HL-60/S4 treated with phorbol 12-myristate 13-acetate at 8.2 ng/mL for 4 days and 3 days (cell line): Measurements from ENCODE around the gene SCN4A.
"Not testable (repeated sequence)": the region's sequence is repeated elsewhere in the genome, so short reads cannot be mapped to it uniquely, and the experiment has no call there.

ENCODE experiments used
- in situ Hi-C: fragments of 300-500 bp; cut with MboI; formaldehyde crosslinking; loops from 2 replicates; pipeline ENCODE4 v1.15.0; 2022; ENCODE audit warnings: low sequenced_read_pairs

The SCN4A gene

DNA sequence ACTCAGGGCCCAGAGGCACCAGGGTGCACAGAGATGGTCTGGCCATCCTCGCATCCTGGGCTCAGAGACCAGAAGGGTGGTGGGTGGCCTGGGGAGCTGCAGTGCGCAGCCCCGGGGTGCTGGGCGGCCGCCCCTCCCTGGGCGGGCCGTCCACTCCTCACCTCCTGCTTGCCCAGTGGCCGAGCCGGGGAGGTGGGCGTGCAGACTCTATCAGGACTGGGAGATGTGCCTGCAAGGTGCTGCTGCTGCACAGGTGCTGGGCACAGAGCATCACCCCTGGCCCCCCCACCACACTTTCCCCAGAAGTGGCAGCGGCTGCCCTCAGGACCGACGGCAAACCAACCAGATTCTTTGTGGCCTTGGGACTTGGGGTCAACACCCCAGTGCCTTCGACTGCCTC lies at the start of gene SCN4A:
SCN4A (minus strand) TSS at position 123 of the 400 bp plus-strand sequence; CDS start at position 46, 77 bp downstream.
- in situ Hi-C loops: no loop called here

- in situ Hi-C loops: no loop called here
Measured at GRCh38 chr17:64020056-64020766, 47.5 kb upstream of the SCN4A start, which contains the start of gene ICAM2. ICAM2 (minus strand) TSS chr17:64020633; CDS start chr17:64006691, 13,942 bp downstream.

GRCh38 chr17:64019551-64019961 lies 46.8 kb upstream of the SCN4A start:
- in situ Hi-C loops: not testable (repeated sequence)

- in situ Hi-C loops: no loop called here
Measured at GRCh38 chr17:64017381-64017980, 44.8 kb upstream of the SCN4A start.

DNA sequence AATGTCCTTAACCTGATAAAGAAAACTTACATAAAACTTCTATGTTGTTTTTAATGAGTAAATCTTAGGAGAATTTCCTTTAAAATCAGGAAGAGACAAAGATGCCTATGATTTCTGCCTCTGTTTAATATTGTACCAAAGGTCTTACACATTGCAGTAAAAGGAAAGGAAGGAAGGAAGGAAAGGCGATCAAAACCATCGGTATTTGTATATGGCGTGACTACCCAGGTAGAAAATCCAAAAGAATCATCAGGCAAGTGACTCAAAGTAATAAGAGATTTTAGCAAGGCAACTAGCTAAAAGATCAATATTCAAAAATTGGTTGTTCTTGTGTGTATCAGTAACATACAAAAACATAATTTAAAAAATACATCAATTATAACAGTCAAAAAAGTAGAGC lies 44.3 kb upstream of the SCN4A start:
- in situ Hi-C loops: no loop called here

DNA sequence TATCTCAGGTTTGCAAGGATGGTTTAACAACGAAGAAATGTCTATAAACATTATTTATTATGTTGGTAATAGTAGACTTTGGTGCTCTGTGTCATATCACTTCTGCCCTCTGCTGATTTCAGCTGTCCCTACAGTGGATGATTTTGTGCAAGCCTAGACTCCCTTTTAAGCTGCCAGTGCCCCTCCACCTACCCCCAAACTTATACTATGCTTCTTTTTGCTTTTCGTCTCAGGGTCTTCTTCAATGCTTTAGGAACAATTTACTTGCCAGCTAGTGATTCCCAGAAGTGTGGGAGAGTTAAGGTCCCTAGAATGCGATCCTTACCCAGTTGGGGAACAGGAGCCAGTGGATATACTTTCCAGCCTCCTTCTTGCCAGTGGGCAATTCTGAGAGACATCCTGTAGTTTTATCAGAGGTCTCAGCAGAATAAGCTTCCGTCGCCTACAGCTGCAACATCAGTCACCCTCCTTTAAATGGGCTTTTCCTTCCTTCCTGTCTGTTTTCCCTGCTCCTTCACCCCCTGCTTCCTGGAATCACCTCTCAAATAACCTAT lies 43.6 kb upstream of the SCN4A start:
- in situ Hi-C loops: no loop called here

DNA sequence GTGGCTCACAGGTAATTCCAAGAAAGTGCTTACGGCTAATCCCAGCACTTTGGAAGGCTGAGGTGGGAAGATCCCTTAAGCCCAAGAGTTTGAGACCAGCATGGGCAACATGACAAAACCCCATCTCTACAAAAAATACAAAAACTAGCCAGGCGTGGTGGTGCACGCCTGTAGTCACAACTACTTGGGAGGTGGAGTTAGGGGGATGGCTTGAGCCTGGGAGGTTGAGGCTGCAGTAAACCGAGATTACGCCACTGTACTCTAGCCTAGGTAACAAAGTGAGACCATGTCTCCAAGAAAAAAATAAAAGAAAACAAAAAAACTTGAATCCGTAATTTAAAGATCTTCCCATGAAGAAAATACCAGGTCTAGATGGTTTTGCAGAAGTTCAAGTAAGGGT lies 42.7 kb upstream of the SCN4A start:
- in situ Hi-C loops: no loop called here

- in situ Hi-C loops: no loop called here
Measured at GRCh38 chr17:64009571-64010402, 37.1 kb upstream of the SCN4A start.

DNA sequence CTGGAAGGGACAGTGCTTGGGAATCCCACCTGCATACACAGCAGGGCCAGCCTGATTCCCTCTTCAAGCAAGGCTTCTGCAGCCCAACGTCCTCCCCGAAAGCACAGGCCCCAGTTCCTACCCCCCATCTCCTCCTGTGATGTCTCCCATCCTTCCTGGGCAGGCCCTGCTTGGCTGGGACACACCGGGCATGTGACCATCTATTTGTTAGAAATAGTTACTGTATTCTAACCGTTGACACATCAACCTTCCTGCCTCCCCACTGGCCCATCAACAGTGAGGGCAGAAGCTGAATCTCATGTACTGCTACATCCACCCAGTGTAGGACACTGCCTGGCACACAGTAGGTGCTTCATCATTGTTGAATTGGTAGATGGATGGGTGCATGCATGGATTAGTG lies 36.1 kb upstream of the SCN4A start:
- in situ Hi-C loops: no loop called here

- in situ Hi-C loops: no loop called here
Measured at GRCh38 chr17:64008346-64008745, 35.6 kb upstream of the SCN4A start.

- in situ Hi-C loops: no loop called here
Measured at GRCh38 chr17:64007838-64008282, 35.1 kb upstream of the SCN4A start.

GRCh38 chr17:64007089-64007837 lies 34.5 kb upstream of the SCN4A start:
- in situ Hi-C loops: not testable (repeated sequence)

- in situ Hi-C loops: no loop called here
Measured at GRCh38 chr17:64006361-64007088, 33.8 kb upstream of the SCN4A start.

DNA sequence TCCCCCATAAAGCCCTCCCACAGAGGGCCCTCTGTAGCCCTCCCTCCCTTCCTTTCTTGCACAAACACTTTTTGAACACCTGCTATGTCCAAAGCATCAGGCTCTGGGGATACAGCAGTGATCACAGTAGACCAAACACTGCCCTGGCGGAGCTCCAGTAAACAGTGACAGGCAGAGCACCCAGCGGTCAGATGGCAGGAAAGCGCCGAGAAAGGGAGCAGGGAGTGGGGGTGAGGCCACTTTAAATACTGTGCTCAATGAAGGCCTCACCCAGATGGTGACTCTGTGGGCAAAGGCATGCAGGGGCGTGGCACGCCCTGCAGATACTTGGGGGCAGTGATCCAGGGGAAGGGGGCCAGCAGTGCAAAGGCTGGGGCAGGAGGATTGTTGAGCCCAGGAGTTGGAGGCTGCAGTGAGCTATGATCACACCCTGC lies 33.0 kb upstream of the SCN4A start:
- in situ Hi-C loops: no loop called here

DNA sequence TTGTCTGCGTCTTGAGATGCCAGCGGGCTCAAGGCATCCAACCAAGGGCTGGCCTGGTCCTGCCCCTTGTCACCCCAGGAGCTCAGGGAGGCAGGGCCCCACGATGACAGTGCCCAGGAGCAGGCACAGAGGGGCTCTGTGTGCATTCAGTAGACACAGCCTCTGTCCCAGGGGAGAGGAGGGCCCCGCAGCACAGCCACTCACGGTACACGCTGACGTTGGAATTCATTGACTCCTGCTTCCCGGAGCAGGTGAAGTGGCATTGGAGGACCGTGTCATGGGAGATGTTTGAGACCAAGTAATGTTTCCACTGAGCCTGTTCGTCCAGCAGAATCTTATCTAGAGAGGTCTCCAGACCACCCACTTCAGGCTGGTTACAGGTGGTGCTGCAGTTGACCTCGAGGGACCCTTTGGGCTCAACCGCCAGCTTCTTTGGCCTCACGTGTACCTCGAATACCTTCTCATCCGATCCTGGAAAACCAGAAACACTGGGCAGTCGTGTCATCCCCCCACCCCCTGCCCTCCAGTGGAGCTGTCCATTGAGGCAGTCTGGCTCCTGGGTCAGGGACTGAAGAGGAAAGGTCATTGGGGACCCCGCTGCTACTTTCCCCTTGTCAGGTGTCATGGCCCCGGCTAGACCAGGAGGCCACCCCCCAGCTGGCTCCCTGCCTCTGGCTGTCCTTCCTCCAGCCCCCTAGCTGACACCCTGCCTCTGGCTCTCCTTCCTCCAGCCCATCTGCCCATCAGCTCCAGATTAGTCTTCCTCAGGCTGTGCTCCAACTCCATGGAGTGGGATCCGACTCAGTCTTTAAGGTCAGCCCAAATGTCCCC lies 32.4 kb upstream of the SCN4A start:
- in situ Hi-C loops: no loop called here

DNA sequence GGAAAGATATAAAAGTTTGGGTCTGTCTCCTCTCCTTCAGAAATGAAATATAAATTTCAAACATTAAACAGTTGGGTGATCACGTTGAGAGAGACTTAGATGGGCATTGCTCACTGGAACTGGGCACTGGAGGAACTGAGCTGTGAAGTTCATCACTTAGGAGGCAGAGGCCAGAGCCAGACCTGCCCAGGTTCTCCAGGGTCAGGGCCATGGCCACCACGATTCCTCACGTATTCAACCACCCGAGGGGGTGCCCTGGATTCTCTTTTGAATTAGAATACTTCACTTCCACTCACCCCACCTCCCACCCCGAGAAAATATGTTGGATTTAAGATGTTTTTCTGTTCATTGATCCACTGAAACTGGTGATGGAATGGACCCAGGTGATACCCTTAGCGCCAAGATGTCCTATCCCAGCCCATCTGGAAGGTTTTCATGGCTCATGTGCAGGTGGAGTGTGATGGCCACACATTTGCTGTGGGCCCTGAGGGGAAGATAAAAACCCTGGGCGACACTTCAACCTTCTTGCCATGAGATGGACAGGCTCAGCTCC lies 31.6 kb upstream of the SCN4A start:
- in situ Hi-C loops: no loop called here

GRCh38 chr17:64003526-64004121 lies 30.9 kb upstream of the SCN4A start:
- in situ Hi-C loops: no loop called here
